IMR-90 (cell line): ENCODE results near the gene LNP1. TPM values are rescaled to one million over a fixed set of nuclear protein-coding genes. Genes with fewer than 3 reads are reported as not detected.
A peak's percentile ranks its signal among the peaks of the same experiment; 100 is the strongest.

Source experiments
- ATAC-seq: fragments of 200-7000 bp; cut with Tn5 transposase; 2 replicates; pipeline ENCODE4 v1.9.1; 2020; ENCODE audit warnings: low read depth, mild to moderate bottlenecking, moderate library complexity
- BruUV-seq: library from RNA; stranded (reverse); fragments of 400-500 nt; replicated peaks from 2 replicates; lab custom pipeline; 2021; lab: Mats Ljungman, UMichigan
- CTCF ChIA-PET: fragments of 300-600 bp; formaldehyde crosslinking; extraction: SDS; loops from one replicate; lab custom pipeline; 2021; ENCODE audit warnings: antibody characterized with exemption; lab: Yijun Ruan, JAX
- POLR2A ChIA-PET: fragments of 300-600 bp; sonication (Branson Sonifier 250); formaldehyde crosslinking; loops from one replicate; lab custom pipeline; 2022; ENCODE audit warnings: antibody characterized with exemption; ENCODE audit not compliant: unreplicated experiment; lab: Charles Lee
- DNase-seq: peaks from one replicate; pipeline ENCODE4 v3.0.0; 2013
- H2AFZ ChIP-seq: replicated peaks from 2 replicates; pipeline ENCODE3; 2013; ENCODE audit warnings: low read length, mild to moderate bottlenecking; ENCODE audit not compliant: poor library complexity
- H2AK5ac ChIP-seq: 2 replicates; pipeline ENCODE4 v1.6.1; 2013; ENCODE audit warnings: low read depth, low read length, inconsistent platforms
- H2AK9ac ChIP-seq: replicated peaks from 2 replicates; pipeline ENCODE3; 2013; ENCODE audit warnings: mild to moderate bottlenecking, low read depth, low read length, moderate library complexity; ENCODE audit not compliant: poor library complexity
- H2BK120ac ChIP-seq: 2 replicates; pipeline ENCODE4 v1.6.1; 2013; ENCODE audit warnings: low read depth, low read length, inconsistent platforms
- H2BK15ac ChIP-seq: 3 replicates; pipeline ENCODE4 v1.6.1; 2013; ENCODE audit warnings: low read depth, low read length, inconsistent platforms
- H2BK20ac ChIP-seq: 2 replicates; pipeline ENCODE4 v1.6.1; 2013; ENCODE audit warnings: low read depth, mild to moderate bottlenecking, inconsistent platforms, low read length, moderate library complexity
- H2BK5ac ChIP-seq: 2 replicates; pipeline ENCODE4 v1.6.1; 2013; ENCODE audit warnings: mild to moderate bottlenecking, low read depth, low read length, inconsistent platforms; ENCODE audit not compliant: poor library complexity, severe bottlenecking
- H3K14ac ChIP-seq: replicated peaks from 2 replicates; pipeline ENCODE4 v1.6.1; 2013; ENCODE audit warnings: low read depth, low read length, inconsistent platforms
- H3K18ac ChIP-seq: 2 replicates; pipeline ENCODE4 v1.6.1; 2013; ENCODE audit warnings: low read depth, low read length, control low read depth
- H3K23ac ChIP-seq: 2 replicates; pipeline ENCODE4 v1.6.1; 2013; ENCODE audit warnings: low read depth, low read length, inconsistent platforms
- H3K27ac ChIP-seq: 2 replicates; pipeline ENCODE4 v1.5.1; 2013; ENCODE audit warnings: mild to moderate bottlenecking, control low read depth, low read length; ENCODE audit not compliant: insufficient read depth
- H3K27me3 ChIP-seq: 2 replicates; pipeline ENCODE4 v1.6.1; 2013; ENCODE audit warnings: low read length; ENCODE audit not compliant: control insufficient read depth, insufficient read depth
- H3K36me3 ChIP-seq: 2 replicates; pipeline ENCODE4 v1.6.1; 2013; ENCODE audit warnings: low read length, mixed read lengths; ENCODE audit not compliant: control insufficient read depth, insufficient read depth
- H3K4ac ChIP-seq: 2 replicates; pipeline ENCODE4 v1.6.1; 2013; ENCODE audit warnings: low read depth, low read length, inconsistent platforms
- H3K4me1 ChIP-seq: 2 replicates; pipeline ENCODE4 v1.6.1; 2013; ENCODE audit warnings: low read length, mixed read lengths; ENCODE audit not compliant: control insufficient read depth, insufficient read depth
- H3K4me2 ChIP-seq: 2 replicates; pipeline ENCODE4 v1.6.1; 2013; ENCODE audit warnings: low read depth, mild to moderate bottlenecking, control low read depth, low read length, moderate library complexity
- H3K4me3 ChIP-seq: 2 replicates; pipeline ENCODE4 v1.5.1; 2013; ENCODE audit warnings: low read depth, mild to moderate bottlenecking, control low read depth, low read length, moderate library complexity; ENCODE audit not compliant: insufficient read depth
- H3K56ac ChIP-seq: 2 replicates; pipeline ENCODE4 v1.6.1; 2013; ENCODE audit warnings: low read length, inconsistent platforms; ENCODE audit not compliant: insufficient read depth; ENCODE audit errors: extremely low read depth
- H3K79me1 ChIP-seq, 2 experiments: 2 replicates each; pipeline ENCODE4 v1.6.1; 2013; ENCODE audit warnings: low read length in 2 of 2, inconsistent platforms in 1 of 2, low read depth in 1 of 2
- H3K9ac ChIP-seq: 2 replicates; pipeline ENCODE4 v1.6.1; 2013; ENCODE audit warnings: low read depth, low read length, control low read depth
- H3K9me1 ChIP-seq: 2 replicates; pipeline ENCODE4 v1.6.1; 2013; ENCODE audit warnings: low read length, inconsistent platforms; ENCODE audit not compliant: insufficient read depth
- H3K9me3 ChIP-seq: 2 replicates; pipeline ENCODE4 v1.6.1; 2013; ENCODE audit warnings: low read length; ENCODE audit not compliant: control insufficient read depth, insufficient read depth
- H4K20me1 ChIP-seq: 2 replicates; pipeline ENCODE4 v1.6.1; 2013; ENCODE audit warnings: low read length, inconsistent platforms; ENCODE audit not compliant: insufficient read depth
- H4K5ac ChIP-seq: 2 replicates; pipeline ENCODE4 v1.6.1; 2013; ENCODE audit warnings: mild to moderate bottlenecking, low read depth, low read length, control low read depth
- H4K8ac ChIP-seq, 2 experiments: 2 replicates each; pipeline ENCODE4 v1.6.1; 2013; ENCODE audit warnings: low read depth in 2 of 2, low read length in 2 of 2, control low read depth in 1 of 2, inconsistent platforms in 1 of 2
- H4K91ac ChIP-seq: 2 replicates; pipeline ENCODE4 v1.6.1; 2013; ENCODE audit warnings: low read depth, low read length, inconsistent platforms; ENCODE audit not compliant: insufficient read depth
- CEBPB ChIP-seq: IDR thresholded peaks from 2 replicates; pipeline ENCODE4 v1.6.1; 2012; ENCODE audit warnings: low read depth, low read length, improper control_type of control experiment
- CHD1 ChIP-seq: IDR thresholded peaks from 2 replicates; pipeline ENCODE4 v1.6.1; 2012; ENCODE audit warnings: low read depth, low read length, improper control_type of control experiment
- FOS ChIP-seq: fragments of 150-350 bp; IDR thresholded peaks from 2 replicates; pipeline ENCODE4 v1.6.1; 2016; ENCODE audit warnings: low read depth, low read length
- MXI1 ChIP-seq: IDR thresholded peaks from 2 replicates; pipeline ENCODE4 v1.6.1; 2012; ENCODE audit warnings: low read depth, mild to moderate bottlenecking, low read length, moderate library complexity, borderline replicate concordance
- RCOR1 ChIP-seq: IDR thresholded peaks from 2 replicates; pipeline ENCODE4 v1.6.1; 2012; ENCODE audit warnings: mild to moderate bottlenecking, low read length, improper control_type of control experiment; ENCODE audit not compliant: insufficient replicate concordance
- RFX5 ChIP-seq: IDR thresholded peaks from 2 replicates; pipeline ENCODE4 v1.8.0; 2012; ENCODE audit warnings: low read depth, mild to moderate bottlenecking, low read length, moderate library complexity
- WGBS, 2 experiments: methylation state at CpG; one replicate each; pipeline versions ENCODE4 v1.1.5 to v1.1.7; 2013; ENCODE audit warnings: missing lambda C conversion rate in 2 of 2; ENCODE audit not compliant: insufficient read length in 1 of 2; ENCODE audit errors: extremely low coverage in 2 of 2; 5-methylcytosine and 5-hydroxymethylcytosine counted together
- dilution Hi-C: fragments of 300-500 bp; cut with HindIII; formaldehyde crosslinking; loops from one replicate; pipeline ENCODE4 v1.14.3; 2018; ENCODE audit warnings: low sequenced_read_pairs; ENCODE audit not compliant: unreplicated experiment
- in situ Hi-C: fragments of 300-500 bp; cut with MboI; formaldehyde crosslinking; loops from 3 replicates; pipeline ENCODE4 v1.14.3; 2019; ENCODE audit warnings: low sequenced_read_pairs, inconsistent platforms, mixed read lengths
- intact Hi-C: fragments of 100-400 bp; cut with micrococcal nuclease; formaldehyde crosslinking; loops from 2 replicates; pipeline ENCODE4 v1.10.0; 2022
- polyA plus RNA-seq, 3 experiments: library from polyadenylated mRNA; depleted of rRNA; stranded (reverse); fragments of >200 nt; gene quantifications; 2 replicates each; pipeline ENCODE4 v1.2.3, GENCODE V29; 2012; ENCODE audit warnings: low replicate concordance in 1 of 3
- total RNA-seq: library from RNA; depleted of rRNA; stranded (reverse); fragments of >200 nt; gene quantifications from 2 replicates; pipeline ENCODE4 v1.2.3, GENCODE V29; 2012
- TF ChIP-seq, protein P1 (sequence below): fragments of 150-350 bp; IDR thresholded peaks from 2 replicates; pipeline ENCODE4 v1.6.1; 2016; ENCODE audit warnings: low read depth, mild to moderate bottlenecking, low read length, moderate library complexity, borderline replicate concordance
- TF ChIP-seq, protein P2 (sequence below): fragments of 150-350 bp; IDR thresholded peaks from 2 replicates; pipeline ENCODE4 v1.6.1; 2017; ENCODE audit warnings: mild to moderate bottlenecking, antibody characterized with exemption, low read length, low read depth

Gene LNP1
- total and polyA plus RNA-seq, 2 of the 4 experiments (the other 2 are of a cell fraction), result 2.2 to 2.4 TPM

GRCh38 chr3:100425316-100425715, 24.0 kb downstream of the LNP1 start:
- Histone ChIP-seq H2AK9ac (no peak overlapping the region), H3K27ac (no peak overlapping the region), H3K4me1 (peaks cover 2% of the 10 kb centered on the region; the same call in 1 of the 2 replicates), H2BK20ac (no peak overlapping the region), H3K9me3 (no peaks in the 10 kb centered on the region), H3K18ac (no peak overlapping the region), H4K5ac (no peak overlapping the region), H2BK5ac (no peak overlapping the region), H4K20me1 (no peaks in the 10 kb centered on the region), H2AFZ (no peak overlapping the region), H3K4ac (no peak overlapping the region), H4K8ac (no peak overlapping the region), H3K79me1 (no peaks in the 10 kb centered on the region), H4K91ac (no peak overlapping the region), H3K4me2 (no peak overlapping the region), H3K27me3 (no peaks in the 10 kb centered on the region), H3K9me1 (no peaks in the 10 kb centered on the region; the same call in 1 of the 2 replicates), H3K56ac (no peak overlapping the region), H2BK120ac (no peak overlapping the region), H3K9ac (no peak overlapping the region), H3K14ac (no peak overlapping the region), H2AK5ac (no peak overlapping the region), H3K23ac (no peak overlapping the region), H2BK15ac (no peak overlapping the region), H3K36me3 (no peaks in the 10 kb centered on the region), H3K4me3 (no peak overlapping the region)
- TF ChIP-seq RFX5, result no peak
- no peak for TF ChIP-seq RCOR1
- no peak for TF ChIP-seq FOS
- no peak for TF ChIP-seq MXI1
- TF ChIP-seq CHD1, result no peak
- TF ChIP-seq CEBPB, result peak; percentile 67
- TF ChIP-seq, protein P1, sequence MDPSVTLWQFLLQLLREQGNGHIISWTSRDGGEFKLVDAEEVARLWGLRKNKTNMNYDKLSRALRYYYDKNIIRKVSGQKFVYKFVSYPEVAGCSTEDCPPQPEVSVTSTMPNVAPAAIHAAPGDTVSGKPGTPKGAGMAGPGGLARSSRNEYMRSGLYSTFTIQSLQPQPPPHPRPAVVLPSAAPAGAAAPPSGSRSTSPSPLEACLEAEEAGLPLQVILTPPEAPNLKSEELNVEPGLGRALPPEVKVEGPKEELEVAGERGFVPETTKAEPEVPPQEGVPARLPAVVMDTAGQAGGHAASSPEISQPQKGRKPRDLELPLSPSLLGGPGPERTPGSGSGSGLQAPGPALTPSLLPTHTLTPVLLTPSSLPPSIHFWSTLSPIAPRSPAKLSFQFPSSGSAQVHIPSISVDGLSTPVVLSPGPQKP, result no peak
- TF ChIP-seq, protein P2, sequence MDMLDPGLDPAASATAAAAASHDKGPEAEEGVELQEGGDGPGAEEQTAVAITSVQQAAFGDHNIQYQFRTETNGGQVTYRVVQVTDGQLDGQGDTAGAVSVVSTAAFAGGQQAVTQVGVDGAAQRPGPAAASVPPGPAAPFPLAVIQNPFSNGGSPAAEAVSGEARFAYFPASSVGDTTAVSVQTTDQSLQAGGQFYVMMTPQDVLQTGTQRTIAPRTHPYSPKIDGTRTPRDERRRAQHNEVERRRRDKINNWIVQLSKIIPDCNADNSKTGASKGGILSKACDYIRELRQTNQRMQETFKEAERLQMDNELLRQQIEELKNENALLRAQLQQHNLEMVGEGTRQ, result no peak
- in situ Hi-C loops (no loop called here), intact Hi-C loops (no loop called here), dilution Hi-C loops (no loop called here)
- no peak for ATAC-seq
- no TSS peak for BruUV-seq
- ChIA-PET POLR2A (no interaction called here), CTCF (interaction anchor here (1.1 kb wide), 1 partner anchor 21 kb away, joined by 3 read pairs; no protein-coding TSS in a partner anchor)
- no CpG with 5 or more reads among the region's 1 CpG for WGBS, 2 experiments
- DNase-seq, result no peak
